DND-41 (cell line): Measurements from ENCODE around the gene RNU5D-1.

Experiments
- ATAC-seq: fragments of 200-7000 bp; cut with Tn5 transposase; 3 replicates; pipeline ENCODE4 v1.9.1; 2021; ENCODE audit warnings: low read depth; ENCODE audit not compliant: insufficient read depth
- DNase-seq: peaks from one replicate; pipeline ENCODE4 v3.0.0-alpha.2; 2020
- H2AFZ ChIP-seq: 2 replicates; pipeline ENCODE4 v1.6.0; 2012; ENCODE audit warnings: low read depth, low read length
- H3K27ac ChIP-seq: 2 replicates; pipeline ENCODE4 v1.5.1; 2012; ENCODE audit warnings: low read length, inconsistent platforms
- H3K27me3 ChIP-seq: fragments of 200-600 bp; sonication (generic); 2 replicates; pipeline ENCODE4 v1.6.0; 2012; ENCODE audit warnings: low read length, mild to moderate bottlenecking, inconsistent platforms; ENCODE audit not compliant: insufficient read depth, poor library complexity
- H3K36me3 ChIP-seq: 2 replicates; pipeline ENCODE4 v1.5.1; 2012; ENCODE audit warnings: low read length, inconsistent platforms; ENCODE audit not compliant: insufficient read depth
- H3K4me1 ChIP-seq: 2 replicates; pipeline ENCODE4 v1.5.1; 2012; ENCODE audit warnings: mild to moderate bottlenecking, low read length; ENCODE audit not compliant: insufficient read depth
- H3K4me2 ChIP-seq: 2 replicates; pipeline ENCODE4 v1.6.0; 2012; ENCODE audit warnings: mild to moderate bottlenecking, moderate library complexity, low read length, inconsistent platforms; ENCODE audit not compliant: insufficient read depth
- H3K4me3 ChIP-seq, 2 experiments: fragments of 200-600 bp in 1 of 2; shearing (Covaris generic) in 1 of 2; 2 replicates each; pipeline ENCODE4 v1.5.1; 2012 to 2016; ENCODE audit warnings: inconsistent platforms in 2 of 2, low read length in 2 of 2, mild to moderate bottlenecking in 2 of 2, low read depth in 1 of 2, moderate library complexity in 1 of 2
- H3K79me2 ChIP-seq: 2 replicates; pipeline ENCODE4 v1.6.0; 2012; ENCODE audit warnings: low read length, inconsistent platforms; ENCODE audit not compliant: insufficient read depth
- H3K9ac ChIP-seq: 2 replicates; pipeline ENCODE4 v1.6.0; 2012; ENCODE audit warnings: low read depth, mild to moderate bottlenecking, inconsistent platforms, low read length, moderate library complexity
- H3K9me3 ChIP-seq: 2 replicates; pipeline ENCODE4 v1.5.1; 2012; ENCODE audit warnings: low read length, moderate library complexity, mild to moderate bottlenecking, inconsistent platforms; ENCODE audit not compliant: insufficient read depth, severe bottlenecking
- H4K20me1 ChIP-seq: 2 replicates; pipeline ENCODE4 v1.6.0; 2012; ENCODE audit warnings: low read length; ENCODE audit not compliant: insufficient read depth
- EZH2 ChIP-seq: IDR thresholded peaks from 3 replicates; pipeline ENCODE4 v1.6.1; 2012; ENCODE audit warnings: borderline replicate concordance, low read depth, mild to moderate bottlenecking, moderate library complexity, low read length, inconsistent platforms; ENCODE audit not compliant: severe bottlenecking
- TF ChIP-seq, protein P1 (sequence below): IDR thresholded peaks from 2 replicates; pipeline ENCODE4 v1.5.1; 2012; ENCODE audit warnings: borderline replicate concordance, low read length, moderate library complexity, mild to moderate bottlenecking; ENCODE audit not compliant: poor library complexity, severe bottlenecking; ENCODE audit errors: extremely low read depth

The RNU5D-1 gene

DNA sequence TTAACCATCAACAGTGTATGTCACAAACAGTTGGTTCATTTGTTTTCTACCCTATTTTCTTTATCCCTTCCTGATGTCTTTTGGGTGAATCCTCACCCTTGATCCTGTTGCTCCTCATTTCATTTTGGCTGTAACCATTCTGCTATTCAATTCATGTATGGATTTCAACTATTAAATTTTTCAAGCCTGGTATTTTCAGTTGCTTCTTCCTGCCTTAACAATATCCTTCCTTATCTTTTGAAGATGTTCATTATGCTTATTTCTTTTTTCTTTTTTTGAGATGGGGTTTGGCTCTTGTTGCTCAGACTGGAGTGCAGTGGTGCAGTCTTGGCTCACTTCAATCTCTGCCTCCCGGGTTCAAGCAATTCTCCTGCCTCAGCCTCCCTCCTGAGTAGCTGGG lies 2.8 kb upstream of the RNU5D-1 start:
- Histone ChIP-seq H3K79me2 (no peaks in the 10 kb centered on the region), H3K27ac (no peak overlapping the region), H3K4me1 (peaks cover 30% of the 10 kb centered on the region), H4K20me1 (no peaks in the 10 kb centered on the region), H3K9me3 (no peaks in the 10 kb centered on the region), H3K36me3 (no peaks in the 10 kb centered on the region), H2AFZ (no peak overlapping the region), H3K27me3 (no peaks in the 10 kb centered on the region), H3K9ac (no peak overlapping the region), H3K4me2 (no peak overlapping the region), H3K4me3 (no peak overlapping the region)
- ATAC-seq (no peak), DNase-seq (no peak)
- TF ChIP-seq, protein P1, sequence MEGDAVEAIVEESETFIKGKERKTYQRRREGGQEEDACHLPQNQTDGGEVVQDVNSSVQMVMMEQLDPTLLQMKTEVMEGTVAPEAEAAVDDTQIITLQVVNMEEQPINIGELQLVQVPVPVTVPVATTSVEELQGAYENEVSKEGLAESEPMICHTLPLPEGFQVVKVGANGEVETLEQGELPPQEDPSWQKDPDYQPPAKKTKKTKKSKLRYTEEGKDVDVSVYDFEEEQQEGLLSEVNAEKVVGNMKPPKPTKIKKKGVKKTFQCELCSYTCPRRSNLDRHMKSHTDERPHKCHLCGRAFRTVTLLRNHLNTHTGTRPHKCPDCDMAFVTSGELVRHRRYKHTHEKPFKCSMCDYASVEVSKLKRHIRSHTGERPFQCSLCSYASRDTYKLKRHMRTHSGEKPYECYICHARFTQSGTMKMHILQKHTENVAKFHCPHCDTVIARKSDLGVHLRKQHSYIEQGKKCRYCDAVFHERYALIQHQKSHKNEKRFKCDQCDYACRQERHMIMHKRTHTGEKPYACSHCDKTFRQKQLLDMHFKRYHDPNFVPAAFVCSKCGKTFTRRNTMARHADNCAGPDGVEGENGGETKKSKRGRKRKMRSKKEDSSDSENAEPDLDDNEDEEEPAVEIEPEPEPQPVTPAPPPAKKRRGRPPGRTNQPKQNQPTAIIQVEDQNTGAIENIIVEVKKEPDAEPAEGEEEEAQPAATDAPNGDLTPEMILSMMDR, result no peak
- TF ChIP-seq EZH2, result no peak

- Histone ChIP-seq H3K36me3 (no peaks in the 10 kb centered on the region), H3K4me2 (no peak overlapping the region)
- DNase-seq, result no peak
These were observed 2.4 kb upstream of the RNU5D-1 start for GRCh38 chr1:44733365-44733764.

DNA sequence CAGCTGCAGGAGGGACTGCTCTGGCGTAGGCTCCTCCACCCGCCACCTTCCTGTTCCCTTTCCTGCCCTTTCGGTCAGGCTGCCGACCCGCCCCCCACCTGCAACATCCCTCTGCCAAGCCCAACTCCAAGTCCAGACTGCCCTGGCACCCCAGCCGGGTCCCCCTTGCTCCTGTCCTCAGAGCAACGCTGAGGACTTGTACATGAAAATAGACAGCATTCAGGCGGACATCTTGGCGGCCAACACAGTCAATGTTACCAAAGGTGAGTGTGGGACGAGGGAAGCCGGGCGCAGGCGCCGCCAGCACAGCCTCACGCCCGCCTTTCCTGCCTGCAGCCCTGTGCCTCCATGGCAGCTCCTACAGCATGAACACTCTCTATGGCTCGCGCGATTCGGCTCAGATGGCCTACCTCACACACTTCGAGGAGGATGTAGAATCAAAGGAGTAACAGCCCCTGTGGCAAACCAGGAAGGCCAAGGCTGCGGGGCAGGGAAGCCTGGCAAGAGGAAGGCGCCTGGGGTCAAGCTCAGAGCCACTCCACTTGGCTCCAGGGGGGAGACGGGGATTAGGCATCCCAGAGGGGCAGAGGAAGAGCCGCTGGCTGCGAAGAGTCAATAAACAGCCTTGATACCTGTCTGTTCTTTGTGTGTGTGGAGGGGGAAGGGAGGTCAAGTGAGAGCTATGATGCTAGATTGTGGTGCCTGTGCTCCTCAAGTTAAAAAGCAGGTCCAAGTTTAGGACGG lies 5.8 kb downstream of the RNU5D-1 start:
- Histone ChIP-seq H3K79me2 (no peaks in the 10 kb centered on the region), H4K20me1 (no peaks in the 10 kb centered on the region), H3K4me1 (peaks cover 9% of the 10 kb centered on the region), H2AFZ (no peak overlapping the region), H3K9ac (no peak overlapping the region), H3K27me3 (no peaks in the 10 kb centered on the region), H3K4me2 (no peak overlapping the region), H3K9me3 (no peaks in the 10 kb centered on the region), H3K4me3 (no peak overlapping the region), H3K27ac (no peak overlapping the region), H3K36me3 (no peaks in the 10 kb centered on the region)
- ATAC-seq, result no peak
- no peak for TF ChIP-seq EZH2
- TF ChIP-seq, protein P1, result no peak
- no peak for DNase-seq

More at GRCh38 chr1:44733365-44733764, 2.4 kb upstream of the RNU5D-1 start:
- no peaks in the 10 kb centered on the region for H3K9me3 ChIP-seq
- no peak overlapping the region for H2AFZ ChIP-seq
- H3K9ac ChIP-seq, result no peak overlapping the region
- H3K27me3 ChIP-seq, result no peaks in the 10 kb centered on the region
- peaks cover 30% of the 10 kb centered on the region for H3K4me1 ChIP-seq
- no peak overlapping the region for H3K27ac ChIP-seq
- TF ChIP-seq, protein P1, result no peak
- TF ChIP-seq EZH2, result no peak
- H4K20me1 ChIP-seq, result no peaks in the 10 kb centered on the region
- ATAC-seq, result no peak
- H3K4me3 ChIP-seq, result no peak overlapping the region
- no peaks in the 10 kb centered on the region for H3K79me2 ChIP-seq
